H4 (cell line): ENCODE data around the gene PLOD3. TPM values are rescaled to one million over a fixed set of nuclear protein-coding genes. Genes with fewer than 3 reads are reported as not detected.
A peak's percentile ranks its signal among the peaks of the same experiment; 100 is the strongest.

Experiments used
- DNase-seq: peaks from one replicate; pipeline ENCODE4 v3.0.0-alpha.2; 2015; ENCODE audit warnings: low spot score
- total RNA-seq: library from RNA; depleted of rRNA; stranded (reverse); fragments of >200 nt; shearing (Covaris generic); gene quantifications from 2 replicates; pipeline ENCODE4 v1.2.3, GENCODE V29; 2014; rRNA removed

PLOD3 gene
- total RNA-seq, 1 experiment from 2014 or later = 32.7 TPM

- DNase-seq = no peak
Measured at GRCh38 chr7:101165958-101166647, 51.3 kb downstream of the PLOD3 start.

GRCh38 chr7:101165075-101165957 is 52.1 kb downstream of the PLOD3 start, which contains the start of gene VGF:
TSS of gene VGF (minus strand) at chr7:101165569. CDS start at chr7:101164843, 726 bp downstream.
- peak; percentile 93 for DNase-seq

GRCh38 chr7:101164071-101164840 is 53.1 kb downstream of the PLOD3 start:
- no peak for DNase-seq

GRCh38 chr7:101163279-101164070 is 53.9 kb downstream of the PLOD3 start:
- DNase-seq = peak; percentile 58

- DNase-seq = peak; percentile 61
Measured at GRCh38 chr7:101162551-101163278, 54.7 kb downstream of the PLOD3 start.

- no peak for DNase-seq
Measured at GRCh38 chr7:101161692-101162471, 55.5 kb downstream of the PLOD3 start.

- DNase-seq = no peak
Measured at GRCh38 chr7:101160910-101161309, 56.5 kb downstream of the PLOD3 start.

- DNase-seq = peak; percentile 49
Measured at GRCh38 chr7:101159696-101160674, 57.4 kb downstream of the PLOD3 start.

GRCh38 chr7:101156866-101157589 is 60.4 kb downstream of the PLOD3 start:
- no peak for DNase-seq

- DNase-seq = no peak
Measured at GRCh38 chr7:101156277-101156676, 61.1 kb downstream of the PLOD3 start.

Other genes starting within 250 kb of the PLOD3 start
- gene MUC12, start 248.0 kb downstream of the PLOD3 start, total RNA-seq = 0.54 and 1.0 TPM in 2 replicates
- not detected in 2 replicates for gene MUC17, start 197.5 kb downstream of the PLOD3 start, total RNA-seq
- 3.4 and 4.6 TPM in 2 replicates for gene TRIM56, start 132.1 kb downstream of the PLOD3 start, total RNA-seq
- 11.1 and 12.7 TPM in 2 replicates for gene SERPINE1, start 90.5 kb downstream of the PLOD3 start, total RNA-seq
- gene AP1S1, start 63.1 kb downstream of the PLOD3 start, total RNA-seq = 148 and 186 TPM in 2 replicates
- 3.6 and 7.1 TPM in 2 replicates for gene VGF, start 52.0 kb downstream of the PLOD3 start, total RNA-seq
- not detected in 2 replicates for gene NAT16, start 37.3 kb downstream of the PLOD3 start, total RNA-seq
- not detected in 2 replicates for gene MOGAT3, start 16.5 kb downstream of the PLOD3 start, total RNA-seq
- 87.9 and 103 TPM in 2 replicates for gene ZNHIT1, start 584 bp upstream of the PLOD3 start, total RNA-seq
- gene CLDN15, start 20.2 kb upstream of the PLOD3 start, total RNA-seq = 0.99 and 6.0 TPM in 2 replicates
- 115 and 118 TPM in 2 replicates for gene FIS1, start 27.5 kb upstream of the PLOD3 start, total RNA-seq
- gene IFT22, start 104.2 kb upstream of the PLOD3 start, total RNA-seq = 60.2 and 63.4 TPM in 2 replicates
- not detected in 2 replicates for gene COL26A1, start 145.3 kb upstream of the PLOD3 start, total RNA-seq